ENCODE measurements around the gene FAHD1.

The FAHD1 gene

GRCh38 chr16:1784977-1785845 lies 41.8 kb upstream of the FAHD1 start:
- CTCF ChIA-PET, result interaction anchor here (0.6 kb wide), 1 partner anchor 11 kb away, joined by 3 read pairs; no protein-coding TSS in a partner anchor
- no peak overlapping the region for H3K27ac ChIP-seq (ENCODE audit: extremely low read depth, low read depth, low read length)
- H3K9me3 ChIP-seq (ENCODE audit: control insufficient read depth, insufficient read depth, low read depth, low read length), result no peaks in the 10 kb centered on the region
- H3K4me1 ChIP-seq (ENCODE audit: control insufficient read depth, insufficient read depth, low read length), result peaks cover 6% of the 10 kb centered on the region
- TF ChIP-seq KLF10 (tag by site-specific recombination; IDR thresholded peaks at IDR 0.05), result no peak
- no peak for TF ChIP-seq ZNF266 (tag by site-specific recombination; IDR thresholded peaks at IDR 0.05; ENCODE audit: low read depth)
- TF ChIP-seq GFI1B (tag by site-specific recombination; IDR thresholded peaks at IDR 0.05), result no peak
- TF ChIP-seq ZNF544 (tag by site-specific recombination; IDR thresholded peaks at IDR 0.05), result no peak
- TF ChIP-seq TRIM28 (IDR thresholded peaks at IDR 0.05; ENCODE audit: borderline replicate concordance, low read length), result no peak
- no peak for TF ChIP-seq MEIS1 (CRISPR knock-in tag; IDR thresholded peaks at IDR 0.05; ENCODE audit: borderline replicate concordance)
- no peak for TF ChIP-seq ZNF223 (tag by site-specific recombination; IDR thresholded peaks at IDR 0.05)
- TF ChIP-seq ZNF433 (tag by site-specific recombination; IDR thresholded peaks at IDR 0.05; ENCODE audit: low read depth), result no peak
- TF ChIP-seq ZNF362 (tag by site-specific recombination; IDR thresholded peaks at IDR 0.05), result no peak
- no peak for TF ChIP-seq ZNF600 (tag by site-specific recombination; IDR thresholded peaks at IDR 0.05)
- POLR2A ChIA-PET, result no interaction called here
- peaks cover 15 to 61% of the 10 kb centered on the region in 2 experiments; a peak in 2 of 3 replicates for H3K36me3 ChIP-seq (ENCODE audit: control insufficient read depth in 2 of 2, insufficient read depth in 1 of 2, low read length in 2 of 2)
- no peak overlapping the region for H3K4me3 ChIP-seq (ENCODE audit: low read depth, low read length)

- H3K27ac ChIP-seq (ENCODE audit: extremely low read depth, low read depth, low read length), result no peak overlapping the region
Measured at GRCh38 chr16:1785846-1786170, 41.2 kb upstream of the FAHD1 start.

GRCh38 chr16:1786242-1787055 lies 40.6 kb upstream of the FAHD1 start:
- TF ChIP-seq HIC1 (tag by site-specific recombination; IDR thresholded peaks at IDR 0.05) (peak; percentile 63; the same call in 1 of the 2 replicates), ZNF16 (tag by site-specific recombination; IDR thresholded peaks at IDR 0.05; ENCODE audit: low read depth) (no peak), GFI1B (tag by site-specific recombination; IDR thresholded peaks at IDR 0.05) (no peak), ZSCAN23 (tag by site-specific recombination; IDR thresholded peaks at IDR 0.05) (no peak), ZNF626 (tag by site-specific recombination; IDR thresholded peaks at IDR 0.05) (no peak), ZNF404 (tag by site-specific recombination; IDR thresholded peaks at IDR 0.05) (no peak), PRDM4 (tag by site-specific recombination; IDR thresholded peaks at IDR 0.05) (no peak), ZNF514 (tag by site-specific recombination; IDR thresholded peaks at IDR 0.05) (no peak)
- Histone ChIP-seq H3K36me3 (ENCODE audit: control insufficient read depth in 2 of 2, insufficient read depth in 1 of 2, low read length in 2 of 2) (peaks cover 11 to 60% of the 10 kb centered on the region in 2 experiments; a peak in 2 of 3 replicates), H3K9me3 (ENCODE audit: control insufficient read depth, insufficient read depth, low read depth, low read length) (no peaks in the 10 kb centered on the region), H3K4me3 (ENCODE audit: low read depth, low read length) (no peak overlapping the region), H3K27ac (ENCODE audit: extremely low read depth, low read depth, low read length) (no peak overlapping the region), H3K4me1 (ENCODE audit: control insufficient read depth, insufficient read depth, low read length) (0 out of 2 replicates have a peak, but pooled peaks cover 2% of the 10 kb centered on the region)
- ChIA-PET CTCF (no interaction called here), POLR2A (no interaction called here)

More at GRCh38 chr16:1785846-1786170, 41.2 kb upstream of the FAHD1 start:
- ChIA-PET CTCF (no interaction called here), POLR2A (no interaction called here)
- TF ChIP-seq ZNF600 (tag by site-specific recombination; IDR thresholded peaks at IDR 0.05), result peak; percentile 23; the same call in 1 of the 2 replicates
- TF ChIP-seq MYNN (tag by site-specific recombination; IDR thresholded peaks at IDR 0.05; ENCODE audit: borderline replicate concordance), result no peak
- TF ChIP-seq ZNF521 (tag by site-specific recombination; IDR thresholded peaks at IDR 0.05), result no peak
- no peak for TF ChIP-seq KLF9 (tag by site-specific recombination; IDR thresholded peaks at IDR 0.05; ENCODE audit: low read depth)
- TF ChIP-seq ZNF596 (tag by site-specific recombination; IDR thresholded peaks at IDR 0.05), result no peak
- Histone ChIP-seq H3K4me1 (ENCODE audit: control insufficient read depth, insufficient read depth, low read length) (peaks cover 6% of the 10 kb centered on the region), H3K36me3 (ENCODE audit: control insufficient read depth in 2 of 2, insufficient read depth in 1 of 2, low read length in 2 of 2) (peaks cover 12 to 58% of the 10 kb centered on the region in 2 experiments; a peak in 2 of 3 replicates), H3K9me3 (ENCODE audit: control insufficient read depth, insufficient read depth, low read depth, low read length) (no peaks in the 10 kb centered on the region), H3K4me3 (ENCODE audit: low read depth, low read length) (no peak overlapping the region)
